H9 (cell line): Measurements from ENCODE around the gene MTMR8. TPM values are rescaled to one million over a fixed set of nuclear protein-coding genes. Genes with fewer than 3 reads are reported as not detected.

Source experiments
- DNase-seq: peaks from one replicate; pipeline ENCODE4 v3.0.0-alpha.2; 2017
- H2AFZ ChIP-seq: one replicate; pipeline ENCODE4 v1.6.1; 2013; ENCODE audit warnings: mild to moderate bottlenecking, low read length, control low read depth, moderate library complexity
- H2AK5ac ChIP-seq: 2 replicates; pipeline ENCODE4 v1.6.1; 2013; ENCODE audit warnings: low read length, control low read depth, mixed read lengths; ENCODE audit not compliant: insufficient read length
- H2BK120ac ChIP-seq: one replicate; pipeline ENCODE4 v1.6.1; 2013; ENCODE audit warnings: low read depth, mild to moderate bottlenecking, low read length, control low read depth, inconsistent platforms; ENCODE audit not compliant: poor library complexity, severe bottlenecking
- H2BK12ac ChIP-seq: 2 replicates; pipeline ENCODE4 v1.6.1; 2013; ENCODE audit warnings: low read length, control low read depth, mixed read lengths, low read depth; ENCODE audit not compliant: insufficient read length
- H2BK15ac ChIP-seq: 2 replicates; pipeline ENCODE4 v1.6.1; 2013; ENCODE audit warnings: low read depth, low read length, control low read depth
- H2BK20ac ChIP-seq: one replicate; pipeline ENCODE4 v1.6.1; 2013; ENCODE audit warnings: low read depth, mild to moderate bottlenecking, low read length, control low read depth, inconsistent platforms; ENCODE audit not compliant: poor library complexity, severe bottlenecking
- H2BK5ac ChIP-seq: 2 replicates; pipeline ENCODE4 v1.6.1; 2013; ENCODE audit warnings: low read length, control low read depth, mixed read lengths; ENCODE audit not compliant: insufficient read length
- H3K14ac ChIP-seq: 2 replicates; pipeline ENCODE4 v1.6.1; 2013; ENCODE audit warnings: low read length, control low read depth; ENCODE audit not compliant: insufficient read depth
- H3K18ac ChIP-seq: 2 replicates; pipeline ENCODE4 v1.6.1; 2013; ENCODE audit warnings: low read depth, mild to moderate bottlenecking, mixed read lengths, low read length, control low read depth; ENCODE audit not compliant: insufficient read length
- H3K23ac ChIP-seq: 2 replicates; pipeline ENCODE4 v1.6.1; 2013; ENCODE audit warnings: low read length, control low read depth, mixed read lengths, low read depth; ENCODE audit not compliant: insufficient read length
- H3K23me2 ChIP-seq: 2 replicates; pipeline ENCODE4 v1.6.1; 2013; ENCODE audit warnings: low read depth, mild to moderate bottlenecking, mixed read lengths, low read length, control low read depth; ENCODE audit not compliant: insufficient read length, poor library complexity, severe bottlenecking
- H3K27ac ChIP-seq: 2 replicates; pipeline ENCODE4 v1.5.1; 2013; ENCODE audit warnings: low read length, control low read depth, mixed read lengths, low read depth; ENCODE audit not compliant: insufficient read length
- H3K27me3 ChIP-seq: 2 replicates; pipeline ENCODE4 v1.6.1; 2013; ENCODE audit warnings: low read length, control low read depth, inconsistent platforms; ENCODE audit not compliant: insufficient read depth
- H3K4ac ChIP-seq: 2 replicates; pipeline ENCODE4 v1.6.1; 2013; ENCODE audit warnings: low read depth, mild to moderate bottlenecking, control low read depth, inconsistent platforms, low read length, moderate library complexity
- H3K4me1 ChIP-seq: 2 replicates; pipeline ENCODE4 v1.6.1; 2013; ENCODE audit warnings: low read length, control low read depth, inconsistent platforms; ENCODE audit not compliant: insufficient read depth
- H3K4me2 ChIP-seq: 2 replicates; pipeline ENCODE4 v1.6.1; 2013; ENCODE audit warnings: low read length, control low read depth, mixed read lengths; ENCODE audit not compliant: insufficient read length, insufficient read depth
- H3K56ac ChIP-seq: 2 replicates; pipeline ENCODE4 v1.6.1; 2013; ENCODE audit warnings: low read depth, mild to moderate bottlenecking, mixed read lengths, low read length, control low read depth; ENCODE audit not compliant: insufficient read length
- H3K79me1 ChIP-seq: 2 replicates; pipeline ENCODE4 v1.6.1; 2013; ENCODE audit warnings: low read depth, mild to moderate bottlenecking, moderate library complexity, low read length, control low read depth, inconsistent platforms; ENCODE audit not compliant: insufficient read depth, poor library complexity, severe bottlenecking
- H3K79me2 ChIP-seq: 2 replicates; pipeline ENCODE4 v1.6.1; 2013; ENCODE audit warnings: low read length, control low read depth, inconsistent platforms; ENCODE audit not compliant: insufficient read depth
- H3K9ac ChIP-seq: 2 replicates; pipeline ENCODE4 v1.6.1; 2013; ENCODE audit warnings: low read length, control low read depth, mixed read lengths; ENCODE audit not compliant: insufficient read length; ENCODE audit errors: extremely low read depth
- H3K9me3 ChIP-seq: one replicate; pipeline ENCODE4 v1.6.1; 2013; ENCODE audit warnings: low read depth, low read length, inconsistent platforms; ENCODE audit not compliant: control insufficient read depth
- H3T11ph ChIP-seq: one replicate; pipeline ENCODE4 v1.6.1; 2013; ENCODE audit warnings: mild to moderate bottlenecking, low read length, control low read depth, inconsistent platforms
- H4K20me1 ChIP-seq: one replicate; pipeline ENCODE4 v1.6.1; 2013; ENCODE audit not compliant: control insufficient read depth, insufficient read length, insufficient read depth
- H4K5ac ChIP-seq: 2 replicates; pipeline ENCODE4 v1.6.1; 2013; ENCODE audit warnings: low read depth, mild to moderate bottlenecking, mixed read lengths, low read length, control low read depth; ENCODE audit not compliant: insufficient read length
- H4K8ac ChIP-seq: replicated peaks from 2 replicates; pipeline ENCODE4 v1.6.1; 2013; ENCODE audit warnings: low read length, control low read depth, mixed read lengths, low read depth; ENCODE audit not compliant: insufficient read length
- H4K91ac ChIP-seq: 2 replicates; pipeline ENCODE4 v1.6.1; 2013; ENCODE audit warnings: low read depth, mild to moderate bottlenecking, moderate library complexity, mixed read lengths, low read length, control low read depth; ENCODE audit not compliant: insufficient read length
- H3K27ac Mint-ChIP-seq, 3 experiments: 2 replicates in 2 of 3; 3 replicates in 1 of 3; pipeline ENCODE4 v1.8.0; 2020 to 2021; ENCODE audit warnings: mixed read lengths in 3 of 3, mild to moderate bottlenecking in 1 of 3, moderate library complexity in 1 of 3
- H3K27me3 Mint-ChIP-seq: 2 replicates; pipeline ENCODE4 v1.8.0; 2021; ENCODE audit warnings: low read depth, mild to moderate bottlenecking, moderate library complexity, mixed read lengths
- H3K36me3 Mint-ChIP-seq, 3 experiments: 2 replicates in 2 of 3; 3 replicates in 1 of 3; pipeline ENCODE4 v1.8.0; 2020 to 2021; ENCODE audit warnings: low read depth in 3 of 3, mixed read lengths in 3 of 3; ENCODE audit not compliant: insufficient read depth in 1 of 3
- H3K4me1 Mint-ChIP-seq, 2 experiments: 2 replicates each; pipeline ENCODE4 v1.8.0; 2020; ENCODE audit warnings: mixed read lengths in 2 of 2
- H3K4me3 Mint-ChIP-seq, 2 experiments: 2 replicates in 1 of 2; 3 replicates in 1 of 2; pipeline ENCODE4 v1.8.0; 2020 to 2021; ENCODE audit warnings: mild to moderate bottlenecking in 2 of 2, mixed read lengths in 2 of 2, moderate library complexity in 1 of 2
- H3K9me3 Mint-ChIP-seq, 2 experiments: 2 replicates in 1 of 2; 3 replicates in 1 of 2; pipeline ENCODE4 v1.8.0; 2020; ENCODE audit warnings: mild to moderate bottlenecking in 2 of 2, mixed read lengths in 2 of 2, moderate library complexity in 1 of 2
- CTCF ChIP-seq: fragments of 200-600 bp; sonication (generic); conservative IDR thresholded peaks from 3 replicates; pipeline ENCODE4 v1.8.0; 2021; ENCODE audit warnings: antibody characterized with exemption, mild to moderate bottlenecking
- WGBS: extraction: QIAGEN DNeasy Blood & Tissue Kit; methylation state at CpG from one replicate; pipeline ENCODE4 v1.1.7; 2013; ENCODE audit warnings: missing lambda C conversion rate, low lambda C conversion rate, mixed read lengths; ENCODE audit not compliant: insufficient read length; ENCODE audit errors: extremely low coverage; 5-methylcytosine and 5-hydroxymethylcytosine counted together
- total RNA-seq: library from RNA; stranded (reverse); gene quantifications from 2 replicates; pipeline ENCODE4 v1.2.1, GENCODE V29; 2021

Gene MTMR8
- total RNA-seq, 1 experiment from 2014 or later, result 5.2 TPM

DNA sequence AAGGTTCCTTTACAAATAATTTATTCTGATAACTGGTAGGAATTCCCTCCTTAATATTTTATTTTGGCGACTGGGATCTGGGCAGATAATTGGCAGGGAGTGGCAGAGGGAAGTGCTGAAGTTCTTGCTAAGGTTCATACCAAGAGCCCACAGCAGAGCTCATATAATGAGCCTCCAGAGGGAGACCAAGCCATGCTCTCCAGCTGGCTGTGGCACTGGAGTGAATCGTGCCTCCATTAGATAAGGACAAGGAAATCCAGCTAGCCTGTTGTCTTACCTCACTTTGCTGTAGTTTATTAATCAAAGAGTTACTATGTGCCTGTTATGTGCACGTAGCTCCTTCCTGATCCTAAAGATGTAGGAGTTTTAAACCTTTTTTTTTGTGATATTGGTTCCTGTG lies 166.1 kb downstream of the MTMR8 start:
- Histone ChIP-seq H3K18ac (no peak overlapping the region), H3T11ph (no peak overlapping the region), H3K4me1 (no peaks in the 10 kb centered on the region), H2BK120ac (no peak overlapping the region), H3K4me2 (no peak overlapping the region), H3K9ac (no peak overlapping the region), H2AK5ac (no peak overlapping the region), H2BK5ac (no peak overlapping the region), H2BK15ac (no peak overlapping the region), H3K14ac (no peak overlapping the region), H2BK20ac (no peak overlapping the region), H3K23ac (no peak overlapping the region), H3K56ac (no peak overlapping the region), H4K91ac (no peak overlapping the region), H3K27ac (no peak overlapping the region), H3K79me1 (no peaks in the 10 kb centered on the region), H4K8ac (no peak overlapping the region), H3K79me2 (no peaks in the 10 kb centered on the region), H3K23me2 (no peaks in the 10 kb centered on the region), H3K9me3 (peaks cover 50% of the 10 kb centered on the region), H2AFZ (no peak overlapping the region), H4K20me1 (no peaks in the 10 kb centered on the region), H4K5ac (no peak overlapping the region), H3K4ac (no peak overlapping the region), H2BK12ac (no peak overlapping the region), H3K27me3 (no peaks in the 10 kb centered on the region)
- WGBS, result no CpG with 5 or more reads among the region's 3 CpGs
- Mint-ChIP-seq H3K9me3 (peaks cover 32 to 37% of the 10 kb centered on the region in 2 experiments), H3K4me3 (no peak overlapping the region), H3K4me1 (peaks cover 5 to 6% of the 10 kb centered on the region in 2 experiments), H3K27ac (no peak overlapping the region), H3K36me3 (no peaks in the 10 kb centered on the region; a peak in 3 of 7 replicates), H3K27me3 (no peaks in the 10 kb centered on the region; the same call in 1 of the 2 replicates)
- no peak for TF ChIP-seq CTCF
- DNase-seq, result no peak

Other genes with a start within 250 kb of the MTMR8 start
- 5.5 and 6.2 TPM in 2 replicates for gene AMER1, start 189.7 kb downstream of the MTMR8 start, total RNA-seq
- gene ASB12, start 164.8 kb downstream of the MTMR8 start, total RNA-seq, result 0.29 and 0.46 TPM in 2 replicates